Transverse colon (tissue), 4 donors: ENCODE measurements around the gene RMDN2. TPM values are rescaled to one million over a fixed set of nuclear protein-coding genes. Genes with fewer than 3 reads are reported as not detected.

Source experiments
- DNase-seq: peaks from one replicate; pipeline ENCODE4 v3.0.0-alpha.2; 2019
- H3K27ac ChIP-seq, 4 donors: fragments of 200-600 bp; sonication (generic); 2 replicates each; pipeline ENCODE4 v1.5.1; 2016 to 2018; ENCODE audit warnings: inconsistent platforms in 4 of 4
- H3K27me3 ChIP-seq: fragments of 200-600 bp; sonication (generic); 2 replicates; pipeline ENCODE4 v1.5.1; 2017; ENCODE audit warnings: inconsistent platforms
- H3K36me3 ChIP-seq, 4 donors: fragments of 200-600 bp; sonication (generic); 2 replicates each; pipeline ENCODE4 v1.5.1; 2017 to 2019; ENCODE audit warnings: inconsistent platforms in 4 of 4
- H3K4me1 ChIP-seq, 4 donors: fragments of 200-600 bp; sonication (generic); 2 replicates each; pipeline ENCODE4 v1.5.1; 2017 to 2020; ENCODE audit warnings: inconsistent platforms in 4 of 4
- H3K4me3 ChIP-seq, 4 donors: fragments of 200-600 bp; sonication (generic); 1 replicate in 1 of 4; 2 replicates in 3 of 4; pipeline versions ENCODE4 v1.5.1 to v1.6.1; 2017 to 2019; ENCODE audit warnings: inconsistent platforms in 4 of 4
- H3K9me3 ChIP-seq, 2 donors: fragments of 200-600 bp; sonication (generic); 2 replicates each; pipeline ENCODE4 v1.5.1; 2017 to 2019; ENCODE audit warnings: inconsistent platforms in 2 of 2
- CTCF ChIP-seq, 5 experiments: fragments of 200-600 bp in 3 of 5; fragments of 450-650 bp in 2 of 5; sonication (generic) in 3 of 5; IDR thresholded peaks; 1 replicate in 2 of 5; 2 replicates in 3 of 5; pipeline ENCODE4 v1.5.1; 2016 to 2017; ENCODE audit warnings: antibody characterized with exemption in 5 of 5, inconsistent platforms in 3 of 5, mild to moderate bottlenecking in 2 of 5, moderate library complexity in 1 of 5
- EP300 ChIP-seq: sonication (generic); formaldehyde crosslinking; IDR thresholded peaks from one replicate; pipeline ENCODE4 v1.6.1; 2017; ENCODE audit warnings: antibody characterized with exemption, low read depth
- POLR2A ChIP-seq: fragments of 450-650 bp; IDR thresholded peaks from one replicate; pipeline ENCODE4 v1.6.1; 2016; ENCODE audit warnings: antibody characterized with exemption, mild to moderate bottlenecking, moderate library complexity
- POLR2AphosphoS5 ChIP-seq, 3 donors: sonication (generic); formaldehyde crosslinking; IDR thresholded peaks; one replicate each; pipeline ENCODE4 v1.6.1; 2016; ENCODE audit warnings: antibody characterized with exemption in 3 of 3
- WGBS, 2 donors: methylation state at CpG; one replicate each; pipeline ENCODE4 v1.1.5; 2018; ENCODE audit warnings: low coverage in 1 of 2; 5-methylcytosine and 5-hydroxymethylcytosine counted together
- in situ Hi-C, 4 donors: fragments of 200-750 bp; cut with MboI; loops; one replicate each; pipeline versions ENCODE4 v1.15.0 to v1.15.1; 2017; ENCODE audit warnings: low sequenced_read_pairs in 3 of 4, low pct_ligation_motif_present in 1 of 4, low pct_unique_long_range_greater_than_20kb in 1 of 4
- intact Hi-C: fragments of 100-400 bp; cut with DNase I; formaldehyde crosslinking; loops from one replicate; pipeline ENCODE4 v1.15.1; 2023; ENCODE audit warnings: low total_unique reads
- total RNA-seq, 4 donors: library from RNA; depleted of rRNA; stranded (reverse); fragments of >200 nt; gene quantifications; one replicate each; pipeline ENCODE4 v1.1.0, GENCODE V29; 2016

RMDN2 gene
- total RNA-seq, 4 donors from 2014 or later: 12.3 to 48.3 (median 28.9) TPM

DNA sequence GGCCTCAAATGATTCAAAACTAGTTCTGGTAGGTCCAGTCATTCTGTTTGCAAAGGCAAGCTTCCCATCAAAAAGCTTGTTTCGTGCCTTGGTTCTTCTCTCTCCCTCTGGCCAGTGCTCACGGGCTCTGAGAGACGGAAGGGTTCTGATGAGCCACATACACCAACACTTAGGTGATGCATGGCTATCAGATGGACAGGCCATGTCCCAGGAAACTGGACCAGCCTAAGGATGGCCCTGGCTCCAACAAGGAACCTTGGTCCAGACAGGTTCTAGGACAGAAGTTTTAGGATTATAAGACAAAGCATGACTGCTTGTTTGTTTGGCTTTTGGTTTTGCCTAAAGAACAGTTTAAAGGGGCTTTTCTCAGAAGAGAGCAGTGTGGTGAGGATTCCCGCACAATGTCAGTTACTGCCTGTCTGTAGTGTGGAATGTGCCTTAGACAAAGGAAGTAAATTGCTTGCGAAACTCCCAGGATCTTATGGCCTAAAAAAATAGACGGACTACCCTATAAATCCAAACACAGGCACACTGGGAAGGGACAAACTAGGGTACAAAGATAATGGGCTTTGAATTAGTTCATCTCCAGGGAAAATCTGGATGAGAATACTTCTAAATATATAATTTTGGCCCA, 140.5 kb downstream of the RMDN2 start:
- H3K36me3 ChIP-seq: no peaks in the 10 kb centered on the region
- 88 to 91% methylated on average over 3 to 6 of the region's 6 CpGs for WGBS, 2 donors
- H3K27me3 ChIP-seq: no peaks in the 10 kb centered on the region
- TF ChIP-seq POLR2AphosphoS5 (IDR thresholded peaks at IDR 0.05): no peak
- no peak for TF ChIP-seq POLR2A
- no peak for TF ChIP-seq EP300
- no peak for TF ChIP-seq CTCF (IDR thresholded peaks at IDR 0.05)
- no peaks in the 10 kb centered on the region for H3K4me1 ChIP-seq
- H3K9me3 ChIP-seq: no peaks in the 10 kb centered on the region
- intact Hi-C loops: no loop called here
- in situ Hi-C loops: no loop called here
- no peak overlapping the region for H3K27ac ChIP-seq
- no peak for DNase-seq
- no peak overlapping the region for H3K4me3 ChIP-seq

GRCh38 chr2:38066421-38067115, 141.5 kb downstream of the RMDN2 start:
- Histone ChIP-seq H3K27ac (no peak overlapping the region), H3K27me3 (no peaks in the 10 kb centered on the region), H3K4me1 (no peaks in the 10 kb centered on the region), H3K36me3 (no peaks in the 10 kb centered on the region), H3K9me3 (no peaks in the 10 kb centered on the region), H3K4me3 (no peak overlapping the region)
- TF ChIP-seq POLR2AphosphoS5 (IDR thresholded peaks at IDR 0.05) (no peak), CTCF (IDR thresholded peaks at IDR 0.05) (no peak), EP300 (no peak), POLR2A (no peak)
- in situ Hi-C loops: no loop called here
- no peak for DNase-seq
- 70 to 88% methylated on average over 6 of the region's 6 CpGs for WGBS, 2 donors
- intact Hi-C loops: no loop called here

Other genes with a start within 250 kb of the RMDN2 start
- gene CYP1B1, start 150.9 kb downstream of the RMDN2 start, total RNA-seq: 1 to 10 TPM; 2.0 to 9.6 (median 5.5) TPM